Upper lobe of right lung (tissue), 1 donor: ENCODE data around the gene DAAM2. TPM values are rescaled to one million over a fixed set of nuclear protein-coding genes. Genes with fewer than 3 reads are reported as not detected.

Experiments
- ATAC-seq: fragments of 200-7000 bp; cut with Tn5 transposase; one replicate; pipeline ENCODE4 v1.9.1; 2020; ENCODE audit warnings: mild to moderate bottlenecking, moderate library complexity
- DNase-seq: peaks from one replicate; pipeline ENCODE4 v3.0.0-alpha.2; 2020
- H3K27ac ChIP-seq: fragments of 200-600 bp; one replicate; pipeline ENCODE4 v1.8.0; 2022
- H3K27me3 ChIP-seq: fragments of 200-600 bp; one replicate; pipeline ENCODE4 v1.8.0; 2022; ENCODE audit warnings: mild to moderate bottlenecking
- H3K36me3 ChIP-seq: fragments of 200-600 bp; one replicate; pipeline ENCODE4 v1.8.0; 2022
- H3K4me1 ChIP-seq: fragments of 200-600 bp; one replicate; pipeline ENCODE4 v1.8.0; 2022
- H3K4me3 ChIP-seq: fragments of 200-600 bp; one replicate; pipeline ENCODE4 v1.8.0; 2022; ENCODE audit warnings: mild to moderate bottlenecking
- H3K9me3 ChIP-seq: fragments of 200-600 bp; one replicate; pipeline ENCODE4 v1.8.0; 2022
- intact Hi-C: fragments of 100-400 bp; cut with DNase I; formaldehyde crosslinking; loops from one replicate; pipeline ENCODE4 v1.11.0; 2022
- total RNA-seq: library from RNA; stranded (reverse); fragmentation: NEBNext Ultra II Directional; extraction: Animal tissue kit (Norgen Biotek cat#: 25700); gene quantifications from one replicate; pipeline ENCODE4 v1.2.1, GENCODE V29; 2021
- TF ChIP-seq, protein P1 (sequence below): fragments of 200-600 bp; IDR thresholded peaks from one replicate; pipeline ENCODE4 v1.8.0; 2022; ENCODE audit warnings: antibody characterized with exemption
- donor health status: DM: no; HTN: yes; CAD: no; lungs with severe emphysema.

DAAM2 gene
- total RNA-seq, 1 donor from 2014 or later = 34.6 TPM

DNA sequence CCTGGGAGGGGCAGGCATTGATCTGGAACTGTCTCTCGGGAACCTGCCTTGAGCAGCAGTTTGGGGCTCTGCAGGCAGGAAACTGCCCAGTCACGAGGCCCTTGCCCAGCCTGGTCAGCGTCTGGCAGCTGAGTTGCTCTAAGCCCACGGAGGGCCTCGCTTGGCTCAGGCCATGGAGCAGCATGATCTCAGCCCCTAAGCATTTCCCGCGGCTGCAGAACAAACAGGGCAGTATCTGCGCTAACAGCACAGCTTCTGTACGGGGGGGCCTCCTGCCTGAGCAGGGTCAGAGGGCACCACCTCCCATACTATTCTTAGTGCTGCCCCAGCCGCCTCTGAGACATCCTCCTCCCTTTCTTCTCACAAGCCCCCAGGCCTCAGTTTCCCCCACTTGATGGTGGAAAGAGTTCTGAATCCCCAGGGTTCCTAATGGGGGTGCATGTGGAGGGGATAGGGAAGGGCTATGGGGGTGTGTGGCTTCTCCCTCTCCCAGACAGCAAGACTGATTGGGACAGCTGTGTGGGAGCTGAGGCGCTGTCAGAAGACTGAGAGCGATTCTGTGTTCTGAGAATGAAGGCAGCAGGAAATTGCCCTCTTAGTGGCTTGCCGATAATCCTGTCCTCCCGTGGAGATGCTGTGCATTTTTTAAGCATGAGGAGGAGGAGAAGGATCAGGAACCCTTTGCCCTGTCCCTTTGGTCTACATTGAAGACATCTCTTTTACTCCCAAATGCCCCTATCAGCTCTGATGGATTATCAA lies 95.7 kb downstream of the DAAM2 start:
- no peaks in the 10 kb centered on the region for H3K27me3 ChIP-seq
- TF ChIP-seq, protein P1, sequence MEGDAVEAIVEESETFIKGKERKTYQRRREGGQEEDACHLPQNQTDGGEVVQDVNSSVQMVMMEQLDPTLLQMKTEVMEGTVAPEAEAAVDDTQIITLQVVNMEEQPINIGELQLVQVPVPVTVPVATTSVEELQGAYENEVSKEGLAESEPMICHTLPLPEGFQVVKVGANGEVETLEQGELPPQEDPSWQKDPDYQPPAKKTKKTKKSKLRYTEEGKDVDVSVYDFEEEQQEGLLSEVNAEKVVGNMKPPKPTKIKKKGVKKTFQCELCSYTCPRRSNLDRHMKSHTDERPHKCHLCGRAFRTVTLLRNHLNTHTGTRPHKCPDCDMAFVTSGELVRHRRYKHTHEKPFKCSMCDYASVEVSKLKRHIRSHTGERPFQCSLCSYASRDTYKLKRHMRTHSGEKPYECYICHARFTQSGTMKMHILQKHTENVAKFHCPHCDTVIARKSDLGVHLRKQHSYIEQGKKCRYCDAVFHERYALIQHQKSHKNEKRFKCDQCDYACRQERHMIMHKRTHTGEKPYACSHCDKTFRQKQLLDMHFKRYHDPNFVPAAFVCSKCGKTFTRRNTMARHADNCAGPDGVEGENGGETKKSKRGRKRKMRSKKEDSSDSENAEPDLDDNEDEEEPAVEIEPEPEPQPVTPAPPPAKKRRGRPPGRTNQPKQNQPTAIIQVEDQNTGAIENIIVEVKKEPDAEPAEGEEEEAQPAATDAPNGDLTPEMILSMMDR = no peak
- ATAC-seq = peak; percentile 88
- no peak overlapping the region for H3K4me3 ChIP-seq
- peaks cover 20% of the 10 kb centered on the region for H3K4me1 ChIP-seq
- peak; percentile 74 for DNase-seq
- H3K36me3 ChIP-seq = no peaks in the 10 kb centered on the region
- peak overlapping the region; percentile 58 for H3K27ac ChIP-seq
- intact Hi-C loops = loop anchor here (10.0 kb wide), 1 partner anchor 503 kb away; no protein-coding TSS in a partner anchor
- no peaks in the 10 kb centered on the region for H3K9me3 ChIP-seq

- H3K36me3 ChIP-seq = no peaks in the 10 kb centered on the region
- ATAC-seq = no peak
- H3K27ac ChIP-seq = no peak overlapping the region
- H3K4me1 ChIP-seq = peaks cover 20% of the 10 kb centered on the region
- H3K4me3 ChIP-seq = no peak overlapping the region
- H3K9me3 ChIP-seq = no peaks in the 10 kb centered on the region
- H3K27me3 ChIP-seq = no peaks in the 10 kb centered on the region
- TF ChIP-seq, protein P1 = no peak
- DNase-seq = no peak
- intact Hi-C loops = loop anchor here (10.0 kb wide), 1 partner anchor 504 kb away; no protein-coding TSS in a partner anchor
Observed at GRCh38 chr6:39889229-39889628, 97.1 kb downstream of the DAAM2 start.

- H3K27ac ChIP-seq = no peak overlapping the region
- no peaks in the 10 kb centered on the region for H3K9me3 ChIP-seq
- ATAC-seq (no peak), DNase-seq (no peak)
- H3K36me3 ChIP-seq = no peaks in the 10 kb centered on the region
- H3K27me3 ChIP-seq = no peaks in the 10 kb centered on the region
- TF ChIP-seq, protein P1 = no peak
- H3K4me1 ChIP-seq = peaks cover 20% of the 10 kb centered on the region
- intact Hi-C loops = no loop called here
- H3K4me3 ChIP-seq = no peak overlapping the region
Observed at GRCh38 chr6:39891353-39891752, 99.2 kb downstream of the DAAM2 start.

GRCh38 chr6:39891976-39892375 lies 99.8 kb downstream of the DAAM2 start:
- H3K27me3 ChIP-seq = no peaks in the 10 kb centered on the region
- intact Hi-C loops = no loop called here
- ATAC-seq = no peak

DNA sequence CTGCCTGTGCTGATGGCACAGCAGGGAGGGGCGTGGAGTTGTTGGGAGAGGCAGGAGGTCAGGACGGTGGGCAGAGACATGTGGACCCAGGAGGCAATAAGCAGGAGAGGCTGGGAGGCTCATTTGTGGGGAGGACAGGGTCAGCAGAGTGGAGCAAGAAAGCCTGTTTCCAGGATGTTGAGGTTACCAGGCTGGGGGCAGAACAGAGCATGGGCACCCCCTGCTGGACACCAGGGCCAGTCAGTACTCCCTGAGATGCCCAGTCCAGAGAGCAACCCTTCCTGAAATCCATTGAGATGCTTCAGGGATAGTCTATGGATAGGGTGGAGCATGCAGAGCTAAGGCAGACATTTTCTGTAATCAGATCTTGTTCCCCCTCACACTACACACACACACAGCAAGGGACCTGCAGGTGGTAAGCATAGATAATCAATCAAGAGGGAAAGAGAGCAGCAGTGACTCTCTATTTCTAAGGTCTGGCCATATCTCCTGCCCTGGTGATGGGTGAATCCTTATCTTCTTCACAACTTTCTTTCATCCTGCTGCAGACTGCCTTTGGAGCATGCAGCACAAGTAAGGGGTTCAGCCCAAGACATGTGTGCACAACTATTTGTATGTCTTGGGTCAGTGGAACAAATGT lies 100.4 kb downstream of the DAAM2 start:
- TF ChIP-seq, protein P1 = peak; percentile 69
- ATAC-seq = peak; percentile 88
- intact Hi-C loops = no loop called here

More at GRCh38 chr6:39891976-39892375, 99.8 kb downstream of the DAAM2 start:
- Histone ChIP-seq H3K9me3 (no peaks in the 10 kb centered on the region), H3K27ac (no peak overlapping the region), H3K36me3 (no peaks in the 10 kb centered on the region), H3K4me1 (peaks cover 20% of the 10 kb centered on the region), H3K4me3 (no peak overlapping the region)
- DNase-seq = no peak
- TF ChIP-seq, protein P1 = no peak

More for the DNA sequence above, 100.4 kb downstream of the DAAM2 start:
- no peak overlapping the region for H3K4me3 ChIP-seq
- H3K4me1 ChIP-seq = peaks cover 16% of the 10 kb centered on the region
- H3K27me3 ChIP-seq = no peaks in the 10 kb centered on the region
- H3K9me3 ChIP-seq = no peaks in the 10 kb centered on the region
- no peaks in the 10 kb centered on the region for H3K36me3 ChIP-seq
- peak; percentile 80 for DNase-seq
- no peak overlapping the region for H3K27ac ChIP-seq
